NCI-H748 (cell line): ENCODE results near the gene BFSP1.

ENCODE experiments used
- DNase-seq: peaks from one replicate; lab custom pipeline; 2025; ENCODE audit not compliant: unreplicated experiment; lab: John Stamatoyannopoulos, UW

The BFSP1 gene

GRCh38 chr20:17500826-17501225 lies 30.4 kb downstream of the BFSP1 start:
- no peak for DNase-seq

GRCh38 chr20:17500271-17500670 lies 30.9 kb downstream of the BFSP1 start:
- DNase-seq: no peak

GRCh38 chr20:17499041-17499440 lies 32.1 kb downstream of the BFSP1 start:
- DNase-seq: no peak

- DNase-seq: no peak
These were observed 32.5 kb downstream of the BFSP1 start for GRCh38 chr20:17498641-17499040.

GRCh38 chr20:17497821-17498580 lies 33.2 kb downstream of the BFSP1 start:
- no peak for DNase-seq

GRCh38 chr20:17495826-17496225 lies 35.4 kb downstream of the BFSP1 start:
- no peak for DNase-seq

GRCh38 chr20:17494201-17494600 lies 37.0 kb downstream of the BFSP1 start:
- DNase-seq: no peak

- no peak for DNase-seq
These were observed 38.0 kb downstream of the BFSP1 start for GRCh38 chr20:17493173-17493572.

- no peak for DNase-seq
These were observed 39.7 kb downstream of the BFSP1 start for GRCh38 chr20:17491488-17491887.

GRCh38 chr20:17491041-17491440 lies 40.1 kb downstream of the BFSP1 start:
- DNase-seq: no peak

- DNase-seq: no peak
These were observed 40.7 kb downstream of the BFSP1 start for GRCh38 chr20:17490501-17490900.

- DNase-seq: no peak
These were observed 42.1 kb downstream of the BFSP1 start for GRCh38 chr20:17488916-17489600.

- DNase-seq: no peak
These were observed 46.2 kb downstream of the BFSP1 start for GRCh38 chr20:17485017-17485416.

GRCh38 chr20:17482536-17482935 lies 48.6 kb downstream of the BFSP1 start:
- no peak for DNase-seq

GRCh38 chr20:17481661-17482060 lies 49.5 kb downstream of the BFSP1 start:
- no peak for DNase-seq

GRCh38 chr20:17480696-17481095 lies 50.5 kb downstream of the BFSP1 start:
- DNase-seq: no peak

- no peak for DNase-seq
These were observed 52.0 kb downstream of the BFSP1 start for GRCh38 chr20:17479063-17479657.

GRCh38 chr20:17473659-17474058 lies 57.5 kb downstream of the BFSP1 start:
- no peak for DNase-seq

GRCh38 chr20:17471606-17472187 lies 59.5 kb downstream of the BFSP1 start:
- DNase-seq: no peak

GRCh38 chr20:17470973-17471372 lies 60.2 kb downstream of the BFSP1 start:
- no peak for DNase-seq

GRCh38 chr20:17470521-17470920 lies 60.7 kb downstream of the BFSP1 start:
- DNase-seq: no peak
